HL-60/S4 (cell line): ENCODE data around the gene CLIP3.
"Not testable (repeated sequence)": the region's sequence is repeated elsewhere in the genome, so short reads cannot be mapped to it uniquely, and the experiment has no call there.

ENCODE experiments used
- in situ Hi-C: fragments of 300-500 bp; cut with MboI; formaldehyde crosslinking; loops from 2 replicates; pipeline ENCODE4 v1.14.3; 2022; ENCODE audit warnings: low sequenced_read_pairs

CLIP3 gene

GRCh38 chr19:36047835-36048234 lies 15.2 kb upstream of the CLIP3 start:
- in situ Hi-C loops = no loop called here

GRCh38 chr19:36046443-36047050 lies 13.9 kb upstream of the CLIP3 start:
- in situ Hi-C loops = no loop called here

GRCh38 chr19:36043952-36044351 lies 11.3 kb upstream of the CLIP3 start:
- in situ Hi-C loops = no loop called here

GRCh38 chr19:36041831-36042230 lies 9.2 kb upstream of the CLIP3 start:
- in situ Hi-C loops = no loop called here

GRCh38 chr19:36041092-36041491 lies 8.4 kb upstream of the CLIP3 start:
- in situ Hi-C loops = not testable (repeated sequence)

GRCh38 chr19:36040495-36040894 lies 7.8 kb upstream of the CLIP3 start:
- in situ Hi-C loops = no loop called here

- in situ Hi-C loops = no loop called here
Observed at GRCh38 chr19:36031308-36031707, 1.4 kb downstream of the CLIP3 start.

- in situ Hi-C loops = no loop called here
Observed at GRCh38 chr19:36030264-36031148, 2.2 kb downstream of the CLIP3 start.

GRCh38 chr19:36028313-36029041 lies 4.2 kb downstream of the CLIP3 start:
- in situ Hi-C loops = no loop called here

GRCh38 chr19:36027696-36028095 lies 5.0 kb downstream of the CLIP3 start:
- in situ Hi-C loops = no loop called here

- in situ Hi-C loops = no loop called here
Observed at GRCh38 chr19:36026091-36026876, 6.4 kb downstream of the CLIP3 start.

GRCh38 chr19:36025541-36025940 lies 7.1 kb downstream of the CLIP3 start:
- in situ Hi-C loops = no loop called here

GRCh38 chr19:36023432-36023831 lies 9.2 kb downstream of the CLIP3 start:
- in situ Hi-C loops = no loop called here

GRCh38 chr19:36019061-36019670 lies 13.5 kb downstream of the CLIP3 start:
- in situ Hi-C loops = no loop called here

GRCh38 chr19:36014012-36014924 lies 18.4 kb downstream of the CLIP3 start, which contains the start of gene ALKBH6:
ALKBH6 (minus strand) TSS chr19:36014213; CDS start chr19:36013397, 816 bp downstream.
- in situ Hi-C loops = no loop called here

- in situ Hi-C loops = no loop called here
Observed at GRCh38 chr19:36013280-36014011, 19.2 kb downstream of the CLIP3 start.

GRCh38 chr19:36010402-36010801 lies 22.3 kb downstream of the CLIP3 start:
- in situ Hi-C loops = no loop called here

- in situ Hi-C loops = no loop called here
Observed at GRCh38 chr19:36009633-36010379, 22.9 kb downstream of the CLIP3 start.
